IPS-18c (cell line): ENCODE data around the gene MAST4.
A peak's percentile ranks its signal among the peaks of the same experiment; 100 is the strongest.
"Not testable (repeated sequence)": the region's sequence is repeated elsewhere in the genome, so short reads cannot be mapped to it uniquely, and the experiment has no call there.

Source experiments
- H3K4me3 ChIP-seq: 2 replicates; pipeline ENCODE4 v1.7.0; 2013; ENCODE audit warnings: low read depth, mild to moderate bottlenecking, low read length, moderate library complexity; ENCODE audit not compliant: insufficient read depth
- H3K9me3 ChIP-seq: one replicate; pipeline ENCODE4 v1.6.1; 2013; ENCODE audit warnings: mild to moderate bottlenecking, low read length, moderate library complexity; ENCODE audit not compliant: control insufficient read depth, insufficient read depth

MAST4 gene

DNA sequence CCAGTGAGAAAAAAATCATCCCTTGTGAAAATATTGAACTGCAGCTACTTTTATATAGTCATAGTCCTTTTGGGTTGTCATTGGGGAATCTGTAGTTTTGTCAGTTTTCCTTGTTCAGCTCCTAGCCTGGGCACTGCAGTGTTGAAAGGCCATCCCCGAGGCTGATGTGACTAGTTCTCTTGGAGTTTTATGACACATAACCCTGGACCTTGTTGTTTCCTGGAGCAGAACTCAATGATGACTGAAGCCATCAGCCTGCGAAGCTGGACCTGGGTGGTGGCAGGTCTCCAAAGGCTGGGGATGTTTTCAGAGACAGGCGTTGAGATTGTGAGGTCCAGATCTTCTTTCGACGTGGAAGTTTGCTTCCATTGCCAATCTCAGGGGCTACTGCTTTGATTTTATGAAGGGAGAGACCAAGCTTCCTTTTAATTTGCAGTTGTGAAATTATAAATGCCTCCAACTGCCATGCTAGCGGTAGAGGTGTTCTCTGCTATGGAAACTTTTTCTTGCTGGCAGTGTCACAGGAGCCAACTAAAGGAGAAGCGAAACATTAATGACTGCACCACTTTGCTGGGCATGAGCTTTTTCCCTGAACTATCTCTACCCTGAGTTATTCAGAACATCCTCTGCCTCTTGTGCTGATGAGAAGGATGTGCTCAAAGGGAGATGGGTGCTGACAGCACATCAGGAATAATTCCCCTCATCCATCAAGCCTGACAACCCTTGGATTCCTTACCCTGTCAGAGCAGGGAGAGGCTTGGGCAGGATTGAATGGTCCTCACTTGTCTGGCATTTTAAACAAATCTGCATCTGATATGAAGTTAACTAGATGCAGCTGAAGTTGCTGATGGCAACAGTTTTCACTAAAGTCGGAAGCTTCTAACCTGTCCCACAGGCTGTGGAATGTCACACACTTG lies 209.6 kb downstream of the MAST4 start:
- H3K9me3 ChIP-seq: no peaks in the 10 kb centered on the region
- no peak overlapping the region for H3K4me3 ChIP-seq

DNA sequence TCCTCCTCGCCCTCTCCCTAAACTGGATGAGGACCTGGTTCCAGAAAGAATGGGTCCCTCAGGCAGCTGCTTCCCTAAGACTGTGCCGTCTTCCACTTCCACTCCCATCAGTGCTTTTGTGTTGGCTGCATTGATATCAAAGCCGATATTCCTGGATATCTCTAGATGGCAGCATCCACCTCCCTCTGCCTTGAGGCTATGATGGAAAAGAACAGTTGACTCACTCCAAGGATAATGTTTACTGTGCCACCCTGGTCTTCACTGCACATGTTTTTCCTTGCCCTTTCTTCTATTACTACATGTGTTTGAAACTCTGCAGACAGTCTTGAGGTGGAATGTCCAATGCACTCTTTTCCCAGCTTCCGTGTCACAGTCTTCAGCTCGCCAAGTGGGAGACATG lies 211.6 kb downstream of the MAST4 start:
- no peak overlapping the region for H3K4me3 ChIP-seq
- H3K9me3 ChIP-seq: no peaks in the 10 kb centered on the region

DNA sequence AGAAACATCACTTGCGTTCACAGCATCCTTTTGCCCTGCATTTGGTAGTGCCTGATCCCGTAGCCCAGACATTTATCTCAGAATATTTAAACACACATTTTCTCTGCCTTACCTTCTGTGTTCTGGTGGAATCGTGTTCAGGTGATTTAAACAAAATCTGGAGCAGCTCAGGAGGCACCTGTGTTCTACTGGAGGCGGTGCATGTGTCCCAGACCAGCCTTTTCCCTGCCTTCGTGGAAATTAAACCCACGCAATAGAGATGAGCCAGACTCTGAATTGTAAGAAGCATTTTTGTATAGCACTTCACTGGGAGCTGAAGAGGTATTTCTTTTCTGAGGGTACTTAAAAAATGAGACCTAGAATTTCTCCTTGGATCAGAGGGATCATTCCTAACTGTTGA lies 212.5 kb downstream of the MAST4 start:
- Histone ChIP-seq H3K4me3 (no peak overlapping the region), H3K9me3 (no peaks in the 10 kb centered on the region)

DNA sequence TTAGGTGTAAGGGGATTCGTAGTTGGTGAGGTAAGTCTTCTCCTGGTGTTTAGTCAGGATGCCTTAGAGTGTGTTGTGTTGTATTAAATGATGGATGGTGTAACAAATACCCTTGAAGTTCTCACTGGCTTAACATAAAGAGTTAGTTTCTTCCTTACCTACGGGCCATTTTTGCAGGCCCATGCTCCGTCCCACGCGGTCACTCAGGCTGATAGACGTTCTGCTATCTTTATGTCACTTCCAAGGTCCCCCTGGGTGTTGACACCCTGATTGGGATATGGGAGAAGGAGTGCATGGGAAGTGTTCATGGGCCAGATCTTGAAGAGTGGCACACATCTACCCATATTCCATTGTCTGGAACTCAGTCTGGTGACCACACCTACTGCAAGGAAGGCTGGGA lies 214.0 kb downstream of the MAST4 start:
- no peak overlapping the region for H3K4me3 ChIP-seq
- no peaks in the 10 kb centered on the region for H3K9me3 ChIP-seq

DNA sequence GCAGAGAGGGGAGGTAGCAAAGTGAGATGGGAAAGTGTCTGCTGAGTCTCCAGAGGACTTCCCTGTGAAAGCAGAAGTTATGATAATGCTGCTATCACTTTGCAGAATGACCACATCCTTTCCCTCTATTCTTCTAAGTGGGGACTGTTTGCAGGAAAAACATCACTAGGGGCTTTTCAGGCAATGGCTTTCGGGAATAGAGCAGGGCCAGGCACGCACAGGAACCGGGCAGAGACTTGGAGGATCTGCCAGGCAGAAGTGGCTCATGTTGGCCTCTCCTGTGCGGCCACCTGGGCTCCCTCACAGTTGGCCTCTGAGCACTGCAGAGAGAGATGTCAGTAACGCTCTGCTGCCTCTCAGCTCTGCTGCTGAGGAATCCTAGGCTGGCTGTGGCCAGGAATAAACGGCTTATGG lies 214.7 kb downstream of the MAST4 start:
- no peak overlapping the region for H3K4me3 ChIP-seq
- no peaks in the 10 kb centered on the region for H3K9me3 ChIP-seq

DNA sequence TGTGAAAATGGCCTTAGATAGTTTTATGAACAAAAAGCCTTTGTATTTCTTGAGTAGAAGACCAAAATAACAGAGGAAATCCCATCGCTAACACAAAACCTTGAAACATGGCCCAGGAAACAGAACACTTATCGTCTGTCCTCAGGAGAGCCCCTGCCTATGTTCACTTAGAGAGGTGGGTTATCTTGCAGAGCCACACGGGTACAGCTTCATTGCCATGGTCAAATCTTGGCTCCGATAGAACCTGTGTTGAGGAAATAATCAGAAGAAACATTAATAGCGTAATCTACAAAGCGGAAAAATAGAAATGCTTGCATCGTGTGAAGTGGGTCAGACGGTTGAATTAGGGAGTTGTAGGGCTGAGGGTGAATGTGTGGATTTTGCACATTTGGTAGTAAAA lies 216.1 kb downstream of the MAST4 start:
- no peaks in the 10 kb centered on the region for H3K9me3 ChIP-seq
- H3K4me3 ChIP-seq: no peak overlapping the region

DNA sequence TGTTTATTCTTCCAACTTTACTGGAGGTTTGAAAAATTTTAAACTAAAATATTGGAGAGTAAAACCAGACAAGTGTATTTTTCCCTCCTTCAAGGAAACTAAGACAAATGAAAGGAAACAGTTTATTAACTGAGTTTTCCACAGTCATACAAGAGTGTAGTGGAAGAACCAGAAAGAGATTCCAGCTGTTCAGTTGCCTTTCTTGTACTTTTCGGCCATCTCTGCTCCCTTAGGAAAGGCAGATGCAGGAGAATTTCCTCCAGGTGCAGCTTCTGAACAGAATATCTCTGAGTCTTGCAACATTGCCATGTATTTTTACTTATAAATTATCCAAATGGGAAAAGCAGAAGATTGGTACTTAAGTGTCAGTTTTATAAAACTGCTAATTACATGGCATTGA lies 217.1 kb downstream of the MAST4 start:
- Histone ChIP-seq H3K9me3 (no peaks in the 10 kb centered on the region), H3K4me3 (no peak overlapping the region)

DNA sequence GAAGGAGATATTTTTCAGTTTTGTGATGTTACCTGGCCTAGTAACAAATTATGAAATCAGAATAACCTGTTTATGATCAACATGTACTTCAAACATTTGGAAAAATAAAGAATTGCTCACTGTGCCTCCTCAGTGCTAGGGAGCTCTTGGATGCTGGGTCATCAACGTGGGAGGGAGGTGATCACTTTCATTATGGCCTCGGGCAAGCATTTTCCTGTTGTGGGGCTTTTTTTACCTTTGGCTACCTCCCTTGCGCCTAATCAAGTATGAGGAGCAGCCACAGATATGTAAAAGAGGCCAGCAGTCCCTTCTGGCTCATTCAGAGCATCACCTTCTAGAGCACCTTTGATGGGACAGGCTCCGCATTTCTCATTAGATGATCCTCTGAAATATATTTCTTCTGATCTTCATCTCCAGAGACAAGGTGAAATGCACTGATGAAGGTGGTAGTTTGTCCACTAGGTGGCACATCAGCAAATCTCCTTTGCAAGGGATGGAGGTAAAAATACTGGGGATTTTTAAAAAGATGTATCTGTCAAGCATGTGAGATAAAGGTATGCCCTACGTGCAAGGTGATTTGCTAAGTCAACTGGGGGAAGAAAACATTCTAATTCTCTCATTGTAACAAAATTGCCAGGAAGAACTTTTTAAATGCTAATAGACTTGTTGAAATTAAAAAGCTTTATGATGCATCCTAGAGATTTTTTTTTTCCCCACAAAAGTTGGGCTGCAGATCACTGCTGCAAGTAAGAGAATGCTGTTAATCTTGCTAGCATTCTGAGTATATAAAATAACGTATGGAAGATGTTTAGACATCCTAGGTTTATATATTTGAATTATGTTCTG lies 218.2 kb downstream of the MAST4 start:
- Histone ChIP-seq H3K4me3 (no peak overlapping the region), H3K9me3 (no peaks in the 10 kb centered on the region)

DNA sequence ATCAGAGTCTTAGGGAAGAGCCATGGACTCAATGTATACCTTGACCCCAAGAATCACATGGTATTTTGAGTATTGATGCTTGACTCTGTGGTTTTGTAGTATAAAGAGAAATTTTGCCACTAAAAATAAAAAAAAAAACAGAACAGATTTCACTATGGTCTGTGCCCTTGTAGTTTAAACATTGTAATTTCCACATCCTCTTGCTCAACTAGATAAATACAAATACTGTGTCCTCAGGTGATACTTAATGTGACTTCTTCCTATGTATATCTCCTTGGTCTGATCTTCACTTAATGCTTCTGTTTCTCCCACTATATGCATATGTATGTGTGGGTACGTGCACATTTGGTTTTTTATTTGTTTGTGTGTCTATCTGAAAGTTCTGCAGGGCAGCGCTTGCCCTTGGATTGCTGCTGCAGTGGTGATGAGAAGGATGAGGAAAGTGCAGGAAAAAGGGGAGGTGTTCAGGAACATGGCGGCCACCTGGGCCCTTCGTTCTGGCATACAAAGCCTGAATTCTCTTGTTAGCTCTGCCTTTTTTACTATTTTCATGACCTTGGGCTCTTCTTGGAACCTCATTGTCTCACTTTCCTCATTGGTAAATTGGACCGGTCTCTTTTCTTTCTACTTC lies 222.2 kb downstream of the MAST4 start:
- Histone ChIP-seq H3K4me3 (no peak overlapping the region), H3K9me3 (no peaks in the 10 kb centered on the region)

DNA sequence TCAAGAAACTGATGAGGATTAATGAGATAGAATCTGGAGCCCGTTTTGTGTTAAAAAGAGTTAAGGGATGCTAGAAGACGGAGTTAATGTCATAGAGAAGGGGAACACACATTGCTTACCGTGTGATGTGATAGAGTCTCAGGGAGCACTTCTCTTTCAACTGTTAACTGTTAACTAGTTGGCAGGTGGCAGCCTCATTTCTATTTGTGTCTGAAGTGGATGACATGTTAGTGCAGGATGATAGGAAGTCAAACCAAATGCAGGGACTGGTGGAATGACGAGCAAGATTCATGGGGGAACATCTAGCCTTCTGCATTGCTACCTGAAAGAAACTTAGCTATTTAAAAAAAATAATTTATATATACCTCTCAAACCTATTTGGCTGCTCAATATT lies 222.7 kb downstream of the MAST4 start:
- Histone ChIP-seq H3K4me3 (no peak overlapping the region), H3K9me3 (no peaks in the 10 kb centered on the region)

DNA sequence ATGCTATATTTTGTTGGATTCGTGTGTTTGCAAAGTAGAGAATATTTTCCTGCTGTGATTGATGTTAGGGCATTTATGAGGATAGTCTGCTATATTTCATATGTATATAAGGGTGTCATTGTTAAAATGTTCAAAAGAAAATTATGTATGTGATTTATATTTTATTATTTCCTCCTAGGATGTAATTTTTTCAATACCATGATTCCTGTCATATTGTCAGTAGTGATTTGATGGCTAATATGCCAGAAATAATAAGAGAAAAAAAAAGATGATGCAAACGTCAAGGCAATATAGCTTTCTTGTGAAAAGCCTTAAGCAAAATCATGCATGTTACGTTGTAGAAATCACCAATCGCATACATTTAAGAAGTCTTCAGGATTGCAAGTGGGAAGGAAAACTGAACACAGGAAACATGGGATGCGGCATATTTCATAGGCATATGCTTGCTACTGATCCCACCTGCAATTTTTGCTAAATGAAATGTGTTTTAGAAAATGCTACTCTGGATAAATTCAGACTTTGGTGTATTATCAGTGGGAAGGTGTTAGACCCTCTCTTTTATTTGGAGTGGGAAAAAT lies 224.5 kb downstream of the MAST4 start:
- Histone ChIP-seq H3K4me3 (no peak overlapping the region), H3K9me3 (no peaks in the 10 kb centered on the region)

DNA sequence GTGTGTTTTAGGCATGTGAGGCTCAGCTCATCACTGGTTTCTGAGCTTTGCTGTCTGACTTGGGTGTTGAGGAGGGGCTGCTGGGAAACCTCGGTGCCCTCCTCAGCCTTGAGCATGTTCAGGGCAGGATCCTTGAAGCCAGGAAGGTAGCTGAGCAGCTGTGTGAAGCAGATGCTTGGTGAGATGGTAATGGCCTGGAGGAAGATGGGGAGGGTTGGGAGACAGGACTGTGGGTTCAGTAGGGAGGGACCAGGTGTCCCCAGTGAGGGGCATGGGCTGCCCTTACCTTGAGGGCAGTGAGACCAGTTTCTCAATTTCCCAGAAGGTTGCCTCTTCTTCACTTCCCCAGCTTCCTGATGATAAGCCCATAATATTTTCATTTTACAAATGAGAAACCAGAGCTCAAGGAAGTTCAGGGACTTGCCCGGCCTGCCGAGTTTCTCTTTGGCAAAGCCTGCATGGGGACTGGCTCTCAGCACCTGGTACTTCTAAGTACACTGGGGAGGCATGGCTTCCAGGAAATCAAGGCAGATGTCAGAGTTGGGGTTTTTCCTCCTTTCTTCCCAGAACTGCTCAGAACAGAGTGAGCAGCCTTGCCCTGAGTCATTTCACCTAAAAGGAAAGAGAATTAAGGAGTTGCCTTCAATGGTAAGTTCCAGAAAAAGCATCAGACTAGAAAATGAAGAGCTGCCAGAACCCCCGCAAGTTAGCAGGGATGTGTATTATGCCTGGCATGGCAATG lies 225.7 kb downstream of the MAST4 start:
- Histone ChIP-seq H3K9me3 (no peaks in the 10 kb centered on the region), H3K4me3 (no peak overlapping the region)

DNA sequence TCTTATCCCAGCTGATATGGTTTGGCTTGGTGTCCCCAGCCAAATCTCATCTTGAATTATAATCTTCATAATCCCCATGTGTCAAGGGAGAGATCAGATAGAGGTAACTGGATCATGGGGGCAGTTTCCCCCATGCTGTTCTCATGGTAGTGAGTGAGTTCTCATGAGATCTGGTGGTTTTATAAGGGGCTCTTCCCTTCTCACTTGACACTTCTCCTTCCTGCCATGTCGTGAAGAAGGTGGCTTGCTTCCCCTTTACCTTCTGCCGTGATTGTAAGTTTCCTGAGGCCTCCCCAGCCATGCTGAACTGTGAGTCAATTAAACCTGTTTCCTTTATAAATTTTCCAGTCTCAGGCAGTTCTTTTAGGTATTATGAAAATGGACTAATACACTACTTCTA lies 226.7 kb downstream of the MAST4 start:
- H3K4me3 ChIP-seq, H3K9me3 ChIP-seq: not testable (repeated sequence)

DNA sequence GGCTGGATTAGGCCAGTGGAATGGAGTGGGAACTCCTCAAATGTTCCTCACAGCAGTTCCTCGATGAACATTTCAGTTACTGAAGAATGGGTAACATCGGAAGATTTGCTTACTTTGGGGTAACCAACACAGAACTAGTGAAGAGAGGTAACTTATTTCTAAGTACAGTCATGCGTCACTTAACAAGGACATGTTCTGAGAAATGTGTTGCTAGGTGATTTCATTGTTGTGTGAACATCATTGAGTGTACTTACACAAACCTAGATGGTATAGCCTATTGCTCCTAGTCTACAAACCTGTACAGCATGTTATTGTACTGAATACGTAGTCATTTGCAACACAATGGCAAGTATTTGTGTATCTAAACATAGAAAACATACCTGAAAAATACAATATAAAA lies 228.3 kb downstream of the MAST4 start:
- Histone ChIP-seq H3K9me3 (no peaks in the 10 kb centered on the region), H3K4me3 (no peak overlapping the region)

DNA sequence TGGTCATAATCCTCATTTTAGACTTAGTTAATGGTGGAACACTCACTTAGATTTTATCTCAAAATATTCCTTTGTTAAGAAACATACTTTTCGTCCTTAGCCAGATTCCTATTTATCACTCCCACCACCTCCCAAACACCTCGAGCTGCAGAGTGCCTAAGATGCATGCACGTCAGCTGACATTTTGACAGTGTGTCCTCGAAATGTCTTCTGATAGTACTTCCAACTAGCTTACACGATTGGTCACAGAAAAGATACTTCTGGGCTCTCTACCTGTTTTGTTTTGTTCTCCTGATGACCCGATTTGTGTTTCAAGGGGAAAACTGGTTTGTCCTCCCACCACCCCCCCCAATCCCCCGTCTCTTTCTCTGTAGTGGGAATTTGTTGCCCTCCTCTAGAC lies 230.1 kb downstream of the MAST4 start:
- H3K9me3 ChIP-seq: no peaks in the 10 kb centered on the region
- no peak overlapping the region for H3K4me3 ChIP-seq

DNA sequence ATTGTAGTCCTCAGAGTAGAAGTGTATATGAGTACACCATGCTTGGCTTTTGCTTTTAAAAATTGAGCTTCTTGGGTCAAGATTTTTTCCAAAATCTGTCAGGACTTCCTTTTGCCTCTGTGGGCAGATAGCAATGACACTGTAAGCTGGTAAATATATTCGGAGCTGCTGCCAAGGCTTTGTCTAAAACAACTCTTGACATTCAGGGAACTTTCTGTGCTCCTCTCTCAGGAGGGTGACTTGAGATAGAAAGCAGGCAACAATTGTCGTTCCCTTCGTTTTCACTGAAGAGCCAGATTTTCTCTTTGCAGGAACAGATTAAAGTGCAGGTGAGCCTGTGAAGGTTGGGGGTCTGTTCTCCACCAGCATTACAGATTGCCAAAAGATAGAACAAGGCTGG lies 230.5 kb downstream of the MAST4 start:
- Histone ChIP-seq H3K4me3 (no peak overlapping the region), H3K9me3 (no peaks in the 10 kb centered on the region)

DNA sequence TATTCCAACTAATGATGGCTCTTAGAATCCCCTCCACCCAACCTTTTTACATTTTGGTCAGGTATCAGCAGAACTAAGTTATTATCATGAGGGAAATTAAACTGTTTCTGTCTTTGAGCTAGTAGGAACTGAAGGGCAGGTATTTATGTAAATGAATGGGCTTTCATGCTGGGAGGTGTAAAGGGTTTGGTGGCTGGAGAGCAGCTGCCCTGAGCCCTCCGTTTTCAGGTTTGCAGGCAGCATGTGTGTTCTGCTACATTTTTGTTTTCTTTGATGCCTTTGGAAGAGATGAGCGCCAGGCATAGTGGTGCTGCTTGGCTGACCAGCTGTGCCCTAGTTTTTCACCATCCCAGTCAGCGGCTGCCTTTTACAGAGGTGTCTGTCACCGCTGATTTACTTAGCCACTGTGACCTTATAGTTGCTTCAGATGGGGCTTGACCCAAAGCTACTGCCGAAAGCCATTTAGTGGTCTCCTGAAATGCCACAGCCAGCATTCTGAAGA lies 231.9 kb downstream of the MAST4 start:
- Histone ChIP-seq H3K4me3 (peak overlapping the region; percentile 38), H3K9me3 (no peaks in the 10 kb centered on the region)
